Measurements from ENCODE around the gene BSN. TPM values are rescaled to one million over a fixed set of nuclear protein-coding genes. Genes with fewer than 3 reads are reported as not detected.

BSN gene
- total RNA-seq, 1 experiment from 2014 or later: 0.37 TPM

DNA sequence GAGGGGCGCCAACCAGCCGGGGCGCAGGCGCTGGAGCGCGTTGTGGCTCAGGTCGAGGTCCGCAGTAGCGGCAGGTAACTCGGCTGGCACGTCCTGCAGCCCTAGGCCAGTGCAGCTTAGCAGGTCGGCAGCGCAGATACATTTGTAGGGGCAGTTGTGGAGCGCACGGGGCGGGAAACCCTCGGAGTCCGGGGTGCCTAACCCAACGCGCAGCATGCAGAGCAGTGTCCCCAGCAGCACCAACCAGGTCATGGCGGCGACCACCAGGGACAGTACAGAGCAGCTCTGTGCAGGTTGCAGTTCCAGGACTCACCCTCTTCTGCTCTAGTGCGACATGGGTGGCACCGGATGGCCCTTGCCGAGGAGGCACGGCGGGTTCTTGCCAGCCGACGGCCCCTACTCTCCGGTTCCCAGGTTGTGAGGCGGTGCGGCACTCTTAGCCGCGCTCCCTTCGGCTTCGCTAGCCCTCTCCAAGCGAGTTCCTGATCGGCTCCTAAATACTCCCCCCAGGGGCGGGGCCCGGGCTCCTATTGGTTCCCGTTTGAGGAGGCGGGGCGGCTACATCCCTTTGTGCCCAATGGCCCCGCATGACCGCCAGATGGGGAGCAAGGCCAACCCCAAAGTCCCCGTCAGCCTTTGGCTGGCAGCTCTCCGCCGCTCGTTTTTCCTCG, 165.1 kb downstream of the BSN start, which contains the start of gene AMIGO3:
TSS of gene AMIGO3 (minus strand) at position 471 of the 671 bp plus-strand sequence. CDS start at position 252, 219 bp downstream.
- Histone ChIP-seq H3K9me2 (replicated peaks; ENCODE audit: insufficient read depth, low read length) (no peaks in the 10 kb centered on the region), H2AFZ (ENCODE audit: low read length) (no peak within 1 kb of the TSS), H3K9ac (ENCODE audit: low read length) (peak within 1 kb of the TSS; percentile 41), H3K4me2 (ENCODE audit: low read depth, low read length, poor library complexity, severe bottlenecking) (peak within 1 kb of the TSS; percentile 63), H3K9me3 (ENCODE audit: low read length) (no peaks in the 10 kb centered on the region), H4K20me1 (ENCODE audit: insufficient read depth, low read depth, low read length) (peaks cover 5% of the 10 kb centered on the region; the same call in 1 of the 2 replicates), H3K27ac (ENCODE audit: low read length) (no peak within 1 kb of the TSS), H3K27me3 (ENCODE audit: low read length) (no peaks in the 10 kb centered on the region), H3K4me1 (ENCODE audit: low read length) (peaks cover 22% of the 10 kb centered on the region), H3K36me3 (ENCODE audit: insufficient read depth, low read length) (peaks cover 15% of the 10 kb centered on the region; the same call in 1 of the 2 replicates), H3K79me2 (ENCODE audit: low read length) (peaks cover 12% of the 10 kb centered on the region), H3K4me3 (ENCODE audit: low read length) (peak within 1 kb of the TSS; percentile 30; the same call in 1 of the 2 replicates)
- peak; percentile 97 for DNase-seq

Small RNA genes lying within 50 kb of the gene (small RNA-seq; reads per million reads assigned to genes)
- not detected for gene AMIGO3

Other genes with a start within 250 kb of the BSN start
- 30.0 and 31.7 TPM in 2 replicates for gene USP4, start 214.4 kb upstream of the BSN start, total RNA-seq (2014; rRNA removed; shearing (Covaris generic); ENCODE audit: low replicate concordance)
- gene GPX1, start 196.1 kb upstream of the BSN start, total RNA-seq (2014; rRNA removed; shearing (Covaris generic); ENCODE audit: low replicate concordance): 89.0 and 127 TPM in 2 replicates
- gene RHOA, start 142.5 kb upstream of the BSN start, total RNA-seq (2014; rRNA removed; shearing (Covaris generic); ENCODE audit: low replicate concordance): 227 and 281 TPM in 2 replicates
- 17.2 and 26.9 TPM in 2 replicates for gene TCTA, start 142.1 kb upstream of the BSN start, total RNA-seq (2014; rRNA removed; shearing (Covaris generic); ENCODE audit: low replicate concordance)
- 2.4 and 5.9 TPM in 2 replicates for gene AMT, start 132.0 kb upstream of the BSN start, total RNA-seq (2014; rRNA removed; shearing (Covaris generic); ENCODE audit: low replicate concordance)
- 17.8 and 23.9 TPM in 2 replicates for gene NICN1, start 125.2 kb upstream of the BSN start, total RNA-seq (2014; rRNA removed; shearing (Covaris generic); ENCODE audit: low replicate concordance)
- gene DAG1, start 84.2 kb upstream of the BSN start, total RNA-seq (2014; rRNA removed; shearing (Covaris generic); ENCODE audit: low replicate concordance): 11.3 and 19.1 TPM in 2 replicates
- gene APEH, start 119.9 kb downstream of the BSN start, total RNA-seq (2014; rRNA removed; shearing (Covaris generic); ENCODE audit: low replicate concordance): 96.3 and 175 TPM in 2 replicates
- 19.8 and 25.6 TPM in 2 replicates for gene MST1, start 135.0 kb downstream of the BSN start, total RNA-seq (2014; rRNA removed; shearing (Covaris generic); ENCODE audit: low replicate concordance)
- gene RNF123, start 135.1 kb downstream of the BSN start, total RNA-seq (2014; rRNA removed; shearing (Covaris generic); ENCODE audit: low replicate concordance): 20.1 and 31.5 TPM in 2 replicates
- gene AMIGO3, start 165.2 kb downstream of the BSN start, total RNA-seq (2014; rRNA removed; shearing (Covaris generic); ENCODE audit: low replicate concordance): 3.8 TPM in 1 of 2 replicates, not detected in the other
- gene GMPPB, start 169.5 kb downstream of the BSN start, total RNA-seq (2014; rRNA removed; shearing (Covaris generic); ENCODE audit: low replicate concordance): 10.1 and 13.6 TPM in 2 replicates
- 22.3 and 27.3 TPM in 2 replicates for gene IP6K1, start 232.1 kb downstream of the BSN start, total RNA-seq (2014; rRNA removed; shearing (Covaris generic); ENCODE audit: low replicate concordance)
- not detected in 2 replicates for gene CDHR4, start 245.4 kb downstream of the BSN start, total RNA-seq (2014; rRNA removed; shearing (Covaris generic); ENCODE audit: low replicate concordance)
- gene INKA1, start 248.8 kb downstream of the BSN start, total RNA-seq (2014; rRNA removed; shearing (Covaris generic); ENCODE audit: low replicate concordance): 5.7 and 9.8 TPM in 2 replicates

All from Karpas-422 (cell line).